Caco-2 (cell line): ENCODE results near the gene CDH13. TPM values are rescaled to one million over a fixed set of nuclear protein-coding genes. Genes with fewer than 3 reads are reported as not detected.

Source experiments
- BruUV-seq: library from RNA; stranded (reverse); fragments of 400-500 nt; replicated peaks from 2 replicates; lab custom pipeline; 2021; lab: Mats Ljungman, UMichigan
- CTCF ChIA-PET: fragments of 300-600 bp; sonication (Branson Sonifier 250); formaldehyde crosslinking; loops from one replicate; lab custom pipeline; 2022; ENCODE audit warnings: antibody characterized with exemption; lab: Charles Lee
- POLR2A ChIA-PET: fragments of 300-600 bp; sonication (Branson Sonifier 250); formaldehyde crosslinking; loops from one replicate; lab custom pipeline; 2022; ENCODE audit warnings: antibody characterized with exemption; lab: Charles Lee
- DNase-seq, 2 experiments: peaks; one replicate each; pipeline versions ENCODE4 v3.0.0 to v3.0.0-alpha.2; 2020 to 2022
- H3K27me3 ChIP-seq: replicated peaks from 2 replicates; pipeline ENCODE4 v1.6.0; 2011; ENCODE audit warnings: low read length; ENCODE audit not compliant: control insufficient read depth, insufficient read depth
- H3K36me3 ChIP-seq: 2 replicates; pipeline ENCODE4 v1.5.1; 2011; ENCODE audit warnings: low read length; ENCODE audit not compliant: control insufficient read depth, insufficient read depth
- H3K4me1 ChIP-seq: fragments of 250-450 bp; sonication (Bioruptor Pico); 2 replicates; pipeline ENCODE4 v1.5.1; 2020; ENCODE audit warnings: mild to moderate bottlenecking
- H3K4me3 ChIP-seq: 2 replicates; pipeline ENCODE4 v1.5.1; 2011; ENCODE audit warnings: low read depth, mild to moderate bottlenecking, control low read depth, low read length
- H3K9me3 ChIP-seq: fragments of 250-450 bp; sonication (Bioruptor Pico); 2 replicates; pipeline ENCODE4 v1.5.1; 2020; ENCODE audit warnings: mild to moderate bottlenecking, moderate library complexity
- H3K27ac Mint-ChIP-seq: one replicate; pipeline ENCODE4 v1.8.0; 2022; ENCODE audit warnings: mixed read lengths; ENCODE audit not compliant: unreplicated experiment
- H3K27me3 Mint-ChIP-seq: one replicate; pipeline ENCODE4 v1.8.0; 2022; ENCODE audit warnings: mixed read lengths; ENCODE audit not compliant: insufficient read depth, unreplicated experiment
- H3K36me3 Mint-ChIP-seq: one replicate; pipeline ENCODE4 v1.8.0; 2022; ENCODE audit warnings: mild to moderate bottlenecking, mixed read lengths; ENCODE audit not compliant: insufficient read depth, unreplicated experiment
- H3K4me1 Mint-ChIP-seq: one replicate; pipeline ENCODE4 v1.8.0; 2022; ENCODE audit warnings: low read depth, mixed read lengths; ENCODE audit not compliant: unreplicated experiment
- H3K4me3 Mint-ChIP-seq: one replicate; pipeline ENCODE4 v1.8.0; 2022; ENCODE audit warnings: mild to moderate bottlenecking, moderate library complexity, mixed read lengths; ENCODE audit not compliant: unreplicated experiment
- H3K9me3 Mint-ChIP-seq: one replicate; pipeline ENCODE4 v1.8.0; 2022; ENCODE audit warnings: mixed read lengths; ENCODE audit not compliant: unreplicated experiment
- intact Hi-C: fragments of 100-400 bp; cut with micrococcal nuclease; formaldehyde crosslinking; loops from one replicate; pipeline ENCODE4 v1.10.0; 2022; ENCODE audit not compliant: unreplicated experiment
- total RNA-seq: library from RNA; stranded (reverse); gene quantifications from 2 replicates; pipeline ENCODE4 v1.2.3, GENCODE V29; 2022
- TF ChIP-seq, protein P1 (sequence below), 2 experiments: fragments of 200-600 bp in 1 of 2; IDR thresholded peaks; 1 replicate in 1 of 2; 2 replicates in 1 of 2; pipeline versions ENCODE4 v1.5.1 to v1.8.0; 2011 to 2022; ENCODE audit warnings: antibody characterized with exemption in 1 of 2, control low read depth in 1 of 2, inconsistent platforms in 1 of 2, low read depth in 1 of 2, low read length in 1 of 2, mild to moderate bottlenecking in 1 of 2, moderate library complexity in 1 of 2; ENCODE audit not compliant: insufficient read depth in 1 of 2, severe bottlenecking in 1 of 2, unreplicated experiment in 1 of 2

Gene CDH13
- total RNA-seq, 1 experiment from 2014 or later = 2.2 TPM

DNA sequence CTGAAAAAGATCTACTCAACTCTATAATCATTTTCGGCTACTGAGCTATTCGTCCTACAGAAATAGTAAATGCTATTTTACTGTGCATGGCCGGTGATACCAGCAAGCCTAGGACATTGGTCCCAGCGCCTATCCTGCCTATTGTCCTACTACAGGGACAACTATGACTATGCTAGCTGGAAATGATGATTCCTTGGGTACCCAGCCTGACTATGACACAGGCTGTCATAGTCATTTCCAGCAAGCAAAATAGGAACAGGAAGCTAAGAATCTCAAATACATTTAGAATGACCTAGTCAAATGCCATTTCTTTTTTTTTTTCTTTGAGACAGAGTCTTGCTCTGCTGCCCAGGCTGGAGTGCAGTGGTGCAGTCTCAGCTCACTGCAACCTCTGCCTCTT, 1147.3 kb downstream of the CDH13 start:
- DNase-seq = no peak
- TF ChIP-seq, protein P1, sequence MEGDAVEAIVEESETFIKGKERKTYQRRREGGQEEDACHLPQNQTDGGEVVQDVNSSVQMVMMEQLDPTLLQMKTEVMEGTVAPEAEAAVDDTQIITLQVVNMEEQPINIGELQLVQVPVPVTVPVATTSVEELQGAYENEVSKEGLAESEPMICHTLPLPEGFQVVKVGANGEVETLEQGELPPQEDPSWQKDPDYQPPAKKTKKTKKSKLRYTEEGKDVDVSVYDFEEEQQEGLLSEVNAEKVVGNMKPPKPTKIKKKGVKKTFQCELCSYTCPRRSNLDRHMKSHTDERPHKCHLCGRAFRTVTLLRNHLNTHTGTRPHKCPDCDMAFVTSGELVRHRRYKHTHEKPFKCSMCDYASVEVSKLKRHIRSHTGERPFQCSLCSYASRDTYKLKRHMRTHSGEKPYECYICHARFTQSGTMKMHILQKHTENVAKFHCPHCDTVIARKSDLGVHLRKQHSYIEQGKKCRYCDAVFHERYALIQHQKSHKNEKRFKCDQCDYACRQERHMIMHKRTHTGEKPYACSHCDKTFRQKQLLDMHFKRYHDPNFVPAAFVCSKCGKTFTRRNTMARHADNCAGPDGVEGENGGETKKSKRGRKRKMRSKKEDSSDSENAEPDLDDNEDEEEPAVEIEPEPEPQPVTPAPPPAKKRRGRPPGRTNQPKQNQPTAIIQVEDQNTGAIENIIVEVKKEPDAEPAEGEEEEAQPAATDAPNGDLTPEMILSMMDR (IDR thresholded peaks at IDR 0.05; ENCODE audit: insufficient read depth in 1 of 2, low read depth in 1 of 2, low read length in 1 of 2, severe bottlenecking in 1 of 2, unreplicated experiment in 1 of 2) = no peak
- intact Hi-C loops = no loop called here
- Mint-ChIP-seq H3K4me1 (no peaks in the 10 kb centered on the region), H3K36me3 (no peaks in the 10 kb centered on the region), H3K27me3 (peaks cover 29% of the 10 kb centered on the region), H3K9me3 (no peaks in the 10 kb centered on the region), H3K27ac (no peak overlapping the region), H3K4me3 (no peak overlapping the region)
- CTCF ChIA-PET = no interaction called here
- Histone ChIP-seq H3K9me3 (no peaks in the 10 kb centered on the region), H3K4me3 (no peak overlapping the region), H3K4me1 (no peaks in the 10 kb centered on the region), H3K27me3 (no peaks in the 10 kb centered on the region), H3K36me3 (no peaks in the 10 kb centered on the region; the same call in 1 of the 2 replicates)
- no TSS peak for BruUV-seq
- POLR2A ChIA-PET = no interaction called here

- no peaks in the 10 kb centered on the region for H3K9me3 Mint-ChIP-seq
- POLR2A ChIA-PET = no interaction called here
- CTCF ChIA-PET = no interaction called here
- no peaks in the 10 kb centered on the region for H3K4me1 ChIP-seq
- no peak overlapping the region for H3K4me3 Mint-ChIP-seq
- H3K27ac Mint-ChIP-seq = no peak overlapping the region
- no peaks in the 10 kb centered on the region; the same call in 1 of the 2 replicates for H3K9me3 ChIP-seq
- no peaks in the 10 kb centered on the region for H3K36me3 Mint-ChIP-seq
- TF ChIP-seq, protein P1 (IDR thresholded peaks at IDR 0.05; ENCODE audit: insufficient read depth in 1 of 2, low read depth in 1 of 2, low read length in 1 of 2, severe bottlenecking in 1 of 2, unreplicated experiment in 1 of 2) = no peak
- intact Hi-C loops = no loop called here
- H3K4me1 Mint-ChIP-seq = no peaks in the 10 kb centered on the region
- peaks cover 32% of the 10 kb centered on the region for H3K27me3 Mint-ChIP-seq
- no peaks in the 10 kb centered on the region for H3K27me3 ChIP-seq
- no peak overlapping the region for H3K4me3 ChIP-seq
- H3K36me3 ChIP-seq = no peaks in the 10 kb centered on the region; the same call in 1 of the 2 replicates
- no TSS peak for BruUV-seq
- DNase-seq = no peak
Measured at GRCh38 chr16:83776944-83777343, 1150.2 kb downstream of the CDH13 start.

- Mint-ChIP-seq H3K27me3 (peaks cover 39% of the 10 kb centered on the region), H3K36me3 (no peaks in the 10 kb centered on the region), H3K4me3 (no peak overlapping the region), H3K4me1 (no peaks in the 10 kb centered on the region), H3K9me3 (no peaks in the 10 kb centered on the region), H3K27ac (no peak overlapping the region)
- no peak overlapping the region for H3K4me3 ChIP-seq
- ChIA-PET POLR2A (no interaction called here), CTCF (no interaction called here)
- TF ChIP-seq, protein P1 (IDR thresholded peaks at IDR 0.05; ENCODE audit: insufficient read depth in 1 of 2, low read depth in 1 of 2, low read length in 1 of 2, severe bottlenecking in 1 of 2, unreplicated experiment in 1 of 2) = no peak
- no peaks in the 10 kb centered on the region; the same call in 1 of the 2 replicates for H3K9me3 ChIP-seq
- no TSS peak for BruUV-seq
- H3K36me3 ChIP-seq = no peaks in the 10 kb centered on the region; the same call in 1 of the 2 replicates
- no peak for DNase-seq
- H3K4me1 ChIP-seq = no peaks in the 10 kb centered on the region
- no peaks in the 10 kb centered on the region for H3K27me3 ChIP-seq
- intact Hi-C loops = no loop called here
Measured at GRCh38 chr16:83779886-83780285, 1153.1 kb downstream of the CDH13 start.
